Measurements from ENCODE around the gene FLNA.

GRCh38 chrX:154356596-154356995, 17.8 kb downstream of the FLNA start:
- no peak for TF ChIP-seq CTCF (IDR thresholded peaks at IDR 0.05)
- no peak for TF ChIP-seq RNF2 (IDR thresholded peaks at IDR 0.05; ENCODE audit: borderline replicate concordance, low read depth)
- no peak for TF ChIP-seq CHD2 (IDR thresholded peaks at IDR 0.05; ENCODE audit: low read length, partially characterized antibody)

Data from A549 (cell line).